ENCODE data around the gene TMEM132A.

Gene TMEM132A

GRCh38 chr11:60924110-60924905, at the start of gene TMEM132A:
TSS of gene TMEM132A (plus strand) at chr11:60924460. CDS start at chr11:60924634, 174 bp downstream.
- peak; percentile 64 for DNase-seq

- no peak for DNase-seq
These were observed 48.7 kb upstream of the TMEM132A start for GRCh38 chr11:60875366-60876167.

- DNase-seq = no peak
These were observed 48.1 kb upstream of the TMEM132A start for GRCh38 chr11:60876168-60876485.

GRCh38 chr11:60878245-60879101, 45.8 kb upstream of the TMEM132A start:
- DNase-seq = no peak

- DNase-seq = no peak
These were observed 45.2 kb upstream of the TMEM132A start for GRCh38 chr11:60879104-60879503.

- no peak for DNase-seq
These were observed 44.2 kb upstream of the TMEM132A start for GRCh38 chr11:60879971-60880588.

- no peak for DNase-seq
These were observed 43.5 kb upstream of the TMEM132A start for GRCh38 chr11:60880643-60881282.

GRCh38 chr11:60887556-60887955, 36.7 kb upstream of the TMEM132A start:
- peak; percentile 44 for DNase-seq

GRCh38 chr11:60889869-60890311, 34.4 kb upstream of the TMEM132A start:
- DNase-seq = no peak

- no peak for DNase-seq
These were observed 33.6 kb upstream of the TMEM132A start for GRCh38 chr11:60890696-60891095.

GRCh38 chr11:60891103-60891741, 33.0 kb upstream of the TMEM132A start:
- no peak for DNase-seq

- DNase-seq = no peak
These were observed 28.6 kb upstream of the TMEM132A start for GRCh38 chr11:60895687-60896086.

GRCh38 chr11:60897496-60897895, 26.8 kb upstream of the TMEM132A start:
- DNase-seq = no peak

- DNase-seq = peak; percentile 62
These were observed 25.0 kb upstream of the TMEM132A start for GRCh38 chr11:60899046-60899936.

GRCh38 chr11:60899977-60900376, 24.3 kb upstream of the TMEM132A start:
- no peak for DNase-seq

- DNase-seq = no peak
These were observed 23.4 kb upstream of the TMEM132A start for GRCh38 chr11:60900673-60901404.

- no peak for DNase-seq
These were observed 21.6 kb upstream of the TMEM132A start for GRCh38 chr11:60902625-60903024.

- DNase-seq = no peak
These were observed 19.2 kb upstream of the TMEM132A start for GRCh38 chr11:60905047-60905446.

- peak; percentile 43 for DNase-seq
These were observed 18.6 kb upstream of the TMEM132A start for GRCh38 chr11:60905551-60906113.

All from fibroblast of upper back skin (primary cell).